ENCODE results near the gene DYNLT5. TPM values are rescaled to one million over a fixed set of nuclear protein-coding genes. Genes with fewer than 3 reads are reported as not detected.
A peak's percentile ranks its signal among the peaks of the same experiment; 100 is the strongest.

Gene DYNLT5
- total and polyA plus RNA-seq, 5 donors from 2014 or later, result not detected

- H3K36me3 ChIP-seq (ENCODE audit: control insufficient read depth, insufficient read depth, low read length), result no peaks in the 10 kb centered on the region
- no peaks in the 10 kb centered on the region for H3K9me3 Mint-ChIP-seq
- H3K4me1 ChIP-seq (ENCODE audit: control insufficient read depth, insufficient read depth, low read length, poor library complexity, severe bottlenecking), result peaks cover 20% of the 10 kb centered on the region
- H3K27me3 ChIP-seq (ENCODE audit: control insufficient read depth, insufficient read depth, low read length), result no peaks in the 10 kb centered on the region
- ATAC-seq (ENCODE audit: low read depth in 2 of 2), result no peak
- H3K27ac Mint-ChIP-seq, result no peak overlapping the region
- no peaks in the 10 kb centered on the region for H3K27me3 Mint-ChIP-seq
- peaks cover 6 to 30% (median 27%) of the 10 kb centered on the region in 4 donors for H3K4me1 Mint-ChIP-seq
- H3K27ac ChIP-seq (ENCODE audit: insufficient read depth, low read length, poor library complexity, severe bottlenecking), result no peak overlapping the region
- no peaks in the 10 kb centered on the region for H3K36me3 Mint-ChIP-seq
- no peaks in the 10 kb centered on the region for H3K9me3 ChIP-seq (ENCODE audit: control insufficient read depth in 2 of 2, low read length in 2 of 2)
- no peak for DNase-seq
- no peak overlapping the region for H3K4me3 Mint-ChIP-seq
- no peak overlapping the region for H3K4me3 ChIP-seq (ENCODE audit: low read depth, low read length)
These were observed 15.4 kb downstream of the DYNLT5 start for GRCh38 chr1:66767626-66768025.

- H3K4me1 Mint-ChIP-seq, result peaks cover 6 to 30% (median 27%) of the 10 kb centered on the region in 4 donors
These were observed 16.7 kb downstream of the DYNLT5 start for GRCh38 chr1:66768965-66769364.

GRCh38 chr1:66769512-66770229 is 17.4 kb downstream of the DYNLT5 start:
- Histone ChIP-seq H3K27ac (ENCODE audit: insufficient read depth, low read length, poor library complexity, severe bottlenecking) (peak overlapping the region; percentile 62), H3K4me3 (ENCODE audit: low read depth, low read length) (peak overlapping the region; percentile 85), H3K36me3 (ENCODE audit: control insufficient read depth, insufficient read depth, low read length) (no peaks in the 10 kb centered on the region), H3K4me1 (ENCODE audit: control insufficient read depth, insufficient read depth, low read length, poor library complexity, severe bottlenecking) (peaks cover 20% of the 10 kb centered on the region), H3K9me3 (ENCODE audit: control insufficient read depth in 2 of 2, low read length in 2 of 2) (no peaks in the 10 kb centered on the region), H3K27me3 (ENCODE audit: control insufficient read depth, insufficient read depth, low read length) (no peaks in the 10 kb centered on the region)
- Mint-ChIP-seq H3K36me3 (no peaks in the 10 kb centered on the region), H3K4me1 (peaks cover 6 to 30% (median 27%) of the 10 kb centered on the region in 4 donors), H3K4me3 (peak overlapping the region; percentile 43 to 88 (median 80)), H3K27ac (peak overlapping the region; percentile 53 to 82 (median 78)), H3K9me3 (no peaks in the 10 kb centered on the region), H3K27me3 (no peaks in the 10 kb centered on the region)
- ATAC-seq (ENCODE audit: low read depth in 2 of 2) (peak; percentile 58 to 61), DNase-seq (peak in 2 of 3 donors; percentile 52 to 81)

More at GRCh38 chr1:66768965-66769364, 16.7 kb downstream of the DYNLT5 start:
- no peak for DNase-seq
- Mint-ChIP-seq H3K9me3 (no peaks in the 10 kb centered on the region), H3K27me3 (no peaks in the 10 kb centered on the region), H3K36me3 (no peaks in the 10 kb centered on the region), H3K4me3 (peak overlapping the region; percentile 24 to 81 (median 62)), H3K27ac (peak overlapping the region in 2 of 3 donors; percentile 78 to 82)
- peaks cover 20% of the 10 kb centered on the region for H3K4me1 ChIP-seq (ENCODE audit: control insufficient read depth, insufficient read depth, low read length, poor library complexity, severe bottlenecking)
- H3K36me3 ChIP-seq (ENCODE audit: control insufficient read depth, insufficient read depth, low read length), result no peaks in the 10 kb centered on the region
- no peak overlapping the region for H3K27ac ChIP-seq (ENCODE audit: insufficient read depth, low read length, poor library complexity, severe bottlenecking)
- no peaks in the 10 kb centered on the region for H3K27me3 ChIP-seq (ENCODE audit: control insufficient read depth, insufficient read depth, low read length)
- H3K9me3 ChIP-seq (ENCODE audit: control insufficient read depth in 2 of 2, low read length in 2 of 2), result no peaks in the 10 kb centered on the region
- peak overlapping the region; percentile 85 for H3K4me3 ChIP-seq (ENCODE audit: low read depth, low read length)
- no peak for ATAC-seq (ENCODE audit: low read depth in 2 of 2)

- H3K36me3 ChIP-seq (ENCODE audit: control insufficient read depth, insufficient read depth, low read length), result no peaks in the 10 kb centered on the region
- no peaks in the 10 kb centered on the region for H3K9me3 ChIP-seq (ENCODE audit: control insufficient read depth in 2 of 2, low read length in 2 of 2)
- no peaks in the 10 kb centered on the region for H3K27me3 ChIP-seq (ENCODE audit: control insufficient read depth, insufficient read depth, low read length)
- no peaks in the 10 kb centered on the region for H3K9me3 Mint-ChIP-seq
- H3K4me3 ChIP-seq (ENCODE audit: low read depth, low read length), result peak overlapping the region; percentile 85
- H3K4me1 Mint-ChIP-seq, result peaks cover 6 to 28% (median 26%) of the 10 kb centered on the region in 4 donors
- peak overlapping the region in 3 of 4 donors; percentile 43 to 81 (median 79) for H3K4me3 Mint-ChIP-seq
- H3K27me3 Mint-ChIP-seq, result no peaks in the 10 kb centered on the region
- peak overlapping the region in 2 of 3 donors; percentile 78 to 82 for H3K27ac Mint-ChIP-seq
- no peak for ATAC-seq (ENCODE audit: low read depth in 2 of 2)
- H3K4me1 ChIP-seq (ENCODE audit: control insufficient read depth, insufficient read depth, low read length, poor library complexity, severe bottlenecking), result peaks cover 20% of the 10 kb centered on the region
- peak overlapping the region; percentile 62 for H3K27ac ChIP-seq (ENCODE audit: insufficient read depth, low read length, poor library complexity, severe bottlenecking)
- H3K36me3 Mint-ChIP-seq, result no peaks in the 10 kb centered on the region
- no peak for DNase-seq
These were observed 18.0 kb downstream of the DYNLT5 start for GRCh38 chr1:66770240-66770639.

GRCh38 chr1:66770694-66771093 is 18.4 kb downstream of the DYNLT5 start:
- ATAC-seq (ENCODE audit: low read depth in 2 of 2) (peak in 1 of 2 donors; percentile 41), DNase-seq (no peak)
- Mint-ChIP-seq H3K27me3 (peaks cover 4% of the 10 kb centered on the region), H3K27ac (peak overlapping the region in 2 of 3 donors; percentile 24 to 82), H3K36me3 (no peaks in the 10 kb centered on the region), H3K9me3 (no peaks in the 10 kb centered on the region), H3K4me1 (peaks cover 6 to 28% (median 26%) of the 10 kb centered on the region in 4 donors), H3K4me3 (peak overlapping the region; percentile 15 to 56 (median 46))
- H3K9me3 ChIP-seq (ENCODE audit: control insufficient read depth in 2 of 2, low read length in 2 of 2), result no peaks in the 10 kb centered on the region
- no peak overlapping the region for H3K4me3 ChIP-seq (ENCODE audit: low read depth, low read length)
- H3K4me1 ChIP-seq (ENCODE audit: control insufficient read depth, insufficient read depth, low read length, poor library complexity, severe bottlenecking), result peaks cover 20% of the 10 kb centered on the region
- H3K36me3 ChIP-seq (ENCODE audit: control insufficient read depth, insufficient read depth, low read length), result no peaks in the 10 kb centered on the region
- no peaks in the 10 kb centered on the region for H3K27me3 ChIP-seq (ENCODE audit: control insufficient read depth, insufficient read depth, low read length)
- H3K27ac ChIP-seq (ENCODE audit: insufficient read depth, low read length, poor library complexity, severe bottlenecking), result no peak overlapping the region

- H3K9me3 Mint-ChIP-seq, result no peaks in the 10 kb centered on the region
- peak overlapping the region in 1 of 3 donors; percentile 27 for H3K27ac Mint-ChIP-seq
- H3K9me3 ChIP-seq (ENCODE audit: control insufficient read depth in 2 of 2, low read length in 2 of 2), result no peaks in the 10 kb centered on the region
- H3K27me3 ChIP-seq (ENCODE audit: control insufficient read depth, insufficient read depth, low read length), result peaks cover 6% of the 10 kb centered on the region
- H3K27ac ChIP-seq (ENCODE audit: insufficient read depth, low read length, poor library complexity, severe bottlenecking), result no peak overlapping the region
- H3K4me3 Mint-ChIP-seq, result peak overlapping the region in 1 of 4 donors; percentile 31
- H3K27me3 Mint-ChIP-seq, result peaks cover 9% of the 10 kb centered on the region
- no peaks in the 10 kb centered on the region for H3K36me3 ChIP-seq (ENCODE audit: control insufficient read depth, insufficient read depth, low read length)
- H3K4me3 ChIP-seq (ENCODE audit: low read depth, low read length), result no peak overlapping the region
- ATAC-seq (ENCODE audit: low read depth in 2 of 2) (no peak), DNase-seq (no peak)
- H3K4me1 ChIP-seq (ENCODE audit: control insufficient read depth, insufficient read depth, low read length, poor library complexity, severe bottlenecking), result peaks cover 20% of the 10 kb centered on the region
- no peaks in the 10 kb centered on the region for H3K36me3 Mint-ChIP-seq
- H3K4me1 Mint-ChIP-seq, result peaks cover 6 to 28% (median 26%) of the 10 kb centered on the region in 4 donors
These were observed 21.0 kb downstream of the DYNLT5 start for GRCh38 chr1:66773227-66773626.

- H3K4me1 Mint-ChIP-seq, result peaks cover 0 to 17% (median 17%) of the 10 kb centered on the region in 4 donors
- no peaks in the 10 kb centered on the region for H3K9me3 Mint-ChIP-seq
- ATAC-seq (ENCODE audit: low read depth in 2 of 2), result no peak
- H3K36me3 Mint-ChIP-seq, result no peaks in the 10 kb centered on the region
- no peak overlapping the region for H3K4me3 Mint-ChIP-seq
- DNase-seq, result no peak
- H3K27me3 Mint-ChIP-seq, result peaks cover 11% of the 10 kb centered on the region
- no peaks in the 10 kb centered on the region for H3K9me3 ChIP-seq (ENCODE audit: control insufficient read depth in 2 of 2, low read length in 2 of 2)
- H3K4me1 ChIP-seq (ENCODE audit: control insufficient read depth, insufficient read depth, low read length, poor library complexity, severe bottlenecking), result peaks cover 12% of the 10 kb centered on the region
- no peaks in the 10 kb centered on the region for H3K36me3 ChIP-seq (ENCODE audit: control insufficient read depth, insufficient read depth, low read length)
- H3K4me3 ChIP-seq (ENCODE audit: low read depth, low read length), result no peak overlapping the region
- H3K27ac Mint-ChIP-seq, result no peak overlapping the region
- peaks cover 8% of the 10 kb centered on the region for H3K27me3 ChIP-seq (ENCODE audit: control insufficient read depth, insufficient read depth, low read length)
- no peak overlapping the region for H3K27ac ChIP-seq (ENCODE audit: insufficient read depth, low read length, poor library complexity, severe bottlenecking)
These were observed 22.2 kb downstream of the DYNLT5 start for GRCh38 chr1:66774438-66774837.

GRCh38 chr1:66775646-66776045 is 23.4 kb downstream of the DYNLT5 start:
- Histone ChIP-seq H3K27ac (ENCODE audit: insufficient read depth, low read length, poor library complexity, severe bottlenecking) (no peak overlapping the region), H3K36me3 (ENCODE audit: control insufficient read depth, insufficient read depth, low read length) (no peaks in the 10 kb centered on the region), H3K9me3 (ENCODE audit: control insufficient read depth in 2 of 2, low read length in 2 of 2) (no peaks in the 10 kb centered on the region), H3K4me1 (ENCODE audit: control insufficient read depth, insufficient read depth, low read length, poor library complexity, severe bottlenecking) (no peaks in the 10 kb centered on the region), H3K27me3 (ENCODE audit: control insufficient read depth, insufficient read depth, low read length) (peaks cover 8% of the 10 kb centered on the region), H3K4me3 (ENCODE audit: low read depth, low read length) (no peak overlapping the region)
- no peak for ATAC-seq (ENCODE audit: low read depth in 2 of 2)
- H3K4me3 Mint-ChIP-seq, result no peak overlapping the region
- H3K27ac Mint-ChIP-seq, result no peak overlapping the region
- peaks cover 0 to 6% (median 5%) of the 10 kb centered on the region in 4 donors for H3K4me1 Mint-ChIP-seq
- peaks cover 16% of the 10 kb centered on the region for H3K27me3 Mint-ChIP-seq
- no peak for DNase-seq
- no peaks in the 10 kb centered on the region for H3K36me3 Mint-ChIP-seq
- H3K9me3 Mint-ChIP-seq, result no peaks in the 10 kb centered on the region
